GM06990 (cell line): ENCODE data around the gene BTNL8.

Experiments
- DNase-seq: peaks from one replicate; pipeline ENCODE4 v3.0.0-alpha.2; 2011; ENCODE audit not compliant: insufficient read length; ENCODE audit errors: extremely low read depth
- H3K27me3 ChIP-seq: replicated peaks from 2 replicates; pipeline ENCODE4 v1.6.0; 2011; ENCODE audit warnings: low read length; ENCODE audit not compliant: control insufficient read depth, insufficient read depth
- H3K36me3 ChIP-seq: 2 replicates; pipeline ENCODE4 v1.5.1; 2011; ENCODE audit warnings: low read length; ENCODE audit not compliant: control insufficient read depth, insufficient read depth
- H3K4me3 ChIP-seq: replicated peaks from 2 replicates; pipeline ENCODE4 v1.5.1; 2011; ENCODE audit warnings: low read depth, mild to moderate bottlenecking, control low read depth, low read length
- CTCF ChIP-seq: IDR thresholded peaks from 2 replicates; pipeline ENCODE4 v1.5.1; 2011; ENCODE audit warnings: low read length, control low read depth, mild to moderate bottlenecking, inconsistent platforms; ENCODE audit not compliant: insufficient read depth, poor library complexity, severe bottlenecking

The BTNL8 gene

GRCh38 chr5:180975338-180975737 is 76.4 kb downstream of the BTNL8 start:
- H3K27me3 ChIP-seq = no peaks in the 10 kb centered on the region
- H3K4me3 ChIP-seq = no peak overlapping the region
- no peaks in the 10 kb centered on the region for H3K36me3 ChIP-seq
- DNase-seq = peak; percentile 62
- no peak for TF ChIP-seq CTCF

GRCh38 chr5:180976518-180976917 is 77.6 kb downstream of the BTNL8 start:
- no peaks in the 10 kb centered on the region for H3K27me3 ChIP-seq
- H3K4me3 ChIP-seq = no peak overlapping the region
- DNase-seq = no peak
- no peak for TF ChIP-seq CTCF
- no peaks in the 10 kb centered on the region for H3K36me3 ChIP-seq

DNA sequence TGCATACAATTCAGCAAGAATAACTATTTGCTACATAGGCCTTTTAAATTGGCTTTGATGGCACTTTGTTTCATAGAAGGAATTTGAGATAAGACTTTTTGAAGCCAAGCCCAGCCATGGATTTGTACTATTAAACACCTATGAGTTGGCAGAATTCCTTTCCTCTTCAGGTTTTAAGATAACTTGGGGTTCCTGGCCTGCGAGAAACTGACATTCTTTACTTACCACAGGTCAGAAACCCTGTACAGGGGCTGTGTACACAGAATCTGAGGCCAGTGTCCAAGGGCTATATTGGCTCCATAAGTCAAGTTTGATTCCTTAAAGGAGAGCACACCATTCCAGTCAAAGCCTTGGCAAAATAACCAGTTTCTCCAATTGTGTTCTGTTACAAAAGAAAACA is 78.9 kb downstream of the BTNL8 start:
- Histone ChIP-seq H3K4me3 (no peak overlapping the region), H3K36me3 (no peaks in the 10 kb centered on the region), H3K27me3 (no peaks in the 10 kb centered on the region)
- TF ChIP-seq CTCF = no peak
- no peak for DNase-seq

DNA sequence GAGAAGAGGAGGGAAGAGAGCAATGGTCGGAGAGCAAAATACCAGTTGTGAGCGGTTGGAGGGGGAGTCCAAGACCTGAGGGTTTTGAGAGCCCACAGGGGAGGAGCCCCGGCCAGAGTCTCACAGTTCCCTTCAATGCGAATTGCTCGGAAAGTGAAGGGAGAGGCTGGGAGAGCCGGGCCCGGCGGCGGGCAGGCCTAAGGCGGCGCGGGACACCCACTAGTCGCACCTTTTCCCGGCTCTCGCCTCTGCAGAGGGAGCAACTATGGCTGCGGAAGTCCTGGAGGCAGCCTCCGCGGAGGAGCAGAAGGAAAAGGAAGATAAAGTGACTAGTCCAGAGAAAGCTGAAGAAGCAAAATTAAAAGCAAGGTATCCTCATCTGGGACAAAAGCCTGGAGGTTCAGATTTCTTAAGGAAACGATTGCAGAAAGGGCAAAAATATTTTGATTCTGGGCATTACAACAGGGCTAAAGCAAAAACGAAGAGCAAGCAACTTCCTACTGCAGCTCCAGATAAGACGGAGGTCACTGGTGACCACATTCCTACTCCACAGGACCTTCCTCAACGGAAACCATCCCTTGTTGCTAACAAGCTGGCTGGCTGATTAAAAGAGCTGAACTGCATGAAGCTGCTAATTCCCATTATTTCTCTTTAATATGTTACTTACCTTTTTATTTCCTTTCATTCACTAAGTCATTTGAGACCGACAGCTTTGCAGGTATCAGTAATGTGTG is 83.2 kb downstream of the BTNL8 start:
- Histone ChIP-seq H3K27me3 (no peaks in the 10 kb centered on the region), H3K36me3 (no peaks in the 10 kb centered on the region), H3K4me3 (no peak overlapping the region)
- no peak for TF ChIP-seq CTCF
- no peak for DNase-seq

GRCh38 chr5:180988016-180988415 is 89.1 kb downstream of the BTNL8 start:
- no peak overlapping the region for H3K4me3 ChIP-seq
- no peak for TF ChIP-seq CTCF
- H3K36me3 ChIP-seq = no peaks in the 10 kb centered on the region
- DNase-seq = no peak
- no peaks in the 10 kb centered on the region for H3K27me3 ChIP-seq

- TF ChIP-seq CTCF = no peak
- Histone ChIP-seq H3K36me3 (no peaks in the 10 kb centered on the region), H3K4me3 (no peak within 1 kb of the TSS), H3K27me3 (no peaks in the 10 kb centered on the region)
- DNase-seq = no peak
Measured at GRCh38 chr5:180988592-180988991, 89.6 kb downstream of the BTNL8 start, which contains the start of gene BTNL3. BTNL3 (plus strand) TSS chr5:180988846; CDS start chr5:180989029, 183 bp downstream.
